Esophagus muscularis mucosa (tissue), 3 donors: ENCODE measurements around the gene PIK3CB.

Experiments used
- POLR2AphosphoS5 ChIP-seq, 2 donors: sonication (generic); formaldehyde crosslinking; IDR thresholded peaks; one replicate each; pipeline ENCODE4 v1.6.1; 2017; ENCODE audit warnings: antibody characterized with exemption in 2 of 2
- TF ChIP-seq, protein P1 (sequence below), 3 experiments: fragments of 200-600 bp in 2 of 3; fragments of 450-650 bp in 1 of 3; sonication (generic) in 2 of 3; IDR thresholded peaks; one replicate each; pipeline ENCODE4 v1.5.1; 2017 to 2019; ENCODE audit warnings: antibody characterized with exemption in 3 of 3, mild to moderate bottlenecking in 2 of 3, moderate library complexity in 1 of 3

DNA sequence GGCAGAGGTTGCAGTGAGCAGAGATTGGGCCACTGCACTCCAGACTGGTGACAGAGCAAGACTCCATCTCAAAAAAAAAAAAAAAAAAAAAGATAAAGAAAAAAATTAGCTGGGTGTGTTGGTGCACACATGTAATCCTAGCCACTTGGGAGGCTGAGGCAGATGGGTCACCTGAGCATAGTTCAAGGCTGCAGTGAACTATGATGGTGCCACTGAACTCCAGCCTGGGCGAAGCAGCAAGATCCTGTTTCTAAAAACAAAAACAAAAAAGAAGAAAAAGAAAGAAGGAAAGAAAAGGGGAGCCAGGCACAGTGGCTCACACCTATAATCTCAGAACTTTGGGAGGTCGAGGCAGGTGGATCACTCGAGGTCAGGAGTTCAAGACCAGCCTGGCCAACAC, 32.9 kb downstream of the PIK3CB start:
- TF ChIP-seq POLR2AphosphoS5 (IDR thresholded peaks at IDR 0.05), result no peak
- TF ChIP-seq, protein P1, sequence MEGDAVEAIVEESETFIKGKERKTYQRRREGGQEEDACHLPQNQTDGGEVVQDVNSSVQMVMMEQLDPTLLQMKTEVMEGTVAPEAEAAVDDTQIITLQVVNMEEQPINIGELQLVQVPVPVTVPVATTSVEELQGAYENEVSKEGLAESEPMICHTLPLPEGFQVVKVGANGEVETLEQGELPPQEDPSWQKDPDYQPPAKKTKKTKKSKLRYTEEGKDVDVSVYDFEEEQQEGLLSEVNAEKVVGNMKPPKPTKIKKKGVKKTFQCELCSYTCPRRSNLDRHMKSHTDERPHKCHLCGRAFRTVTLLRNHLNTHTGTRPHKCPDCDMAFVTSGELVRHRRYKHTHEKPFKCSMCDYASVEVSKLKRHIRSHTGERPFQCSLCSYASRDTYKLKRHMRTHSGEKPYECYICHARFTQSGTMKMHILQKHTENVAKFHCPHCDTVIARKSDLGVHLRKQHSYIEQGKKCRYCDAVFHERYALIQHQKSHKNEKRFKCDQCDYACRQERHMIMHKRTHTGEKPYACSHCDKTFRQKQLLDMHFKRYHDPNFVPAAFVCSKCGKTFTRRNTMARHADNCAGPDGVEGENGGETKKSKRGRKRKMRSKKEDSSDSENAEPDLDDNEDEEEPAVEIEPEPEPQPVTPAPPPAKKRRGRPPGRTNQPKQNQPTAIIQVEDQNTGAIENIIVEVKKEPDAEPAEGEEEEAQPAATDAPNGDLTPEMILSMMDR (IDR thresholded peaks at IDR 0.05), result no peak
